Stomach (tissue), 9 donors: Measurements from ENCODE around the gene PPP1R9A. TPM values are rescaled to one million over a fixed set of nuclear protein-coding genes. Genes with fewer than 3 reads are reported as not detected.

Source experiments
- DNase-seq, 2 donors: peaks; one replicate each; pipeline versions ENCODE4 v3.0.0 to v3.0.0-alpha.2; 2013 to 2019
- H3K27ac ChIP-seq, 5 donors: fragments of 200-600 bp in 4 of 5; sonication (generic) in 4 of 5; one replicate each; pipeline ENCODE4 v1.5.1; 2013 to 2019; ENCODE audit warnings: mild to moderate bottlenecking in 1 of 5, moderate library complexity in 1 of 5
- H3K27me3 ChIP-seq, 3 donors: fragments of 200-600 bp; sonication (generic); one replicate each; pipeline ENCODE4 v1.5.1; 2017 to 2019; ENCODE audit warnings: mixed run types in 1 of 3
- H3K36me3 ChIP-seq, 4 donors: fragments of 200-600 bp; sonication (generic); 1 replicate in 3 of 4; 2 replicates in 1 of 4; pipeline ENCODE4 v1.5.1; 2016 to 2019
- H3K4me1 ChIP-seq, 4 donors: fragments of 200-600 bp; sonication (generic); one replicate each; pipeline ENCODE4 v1.5.1; 2016 to 2019
- H3K4me3 ChIP-seq, 4 donors: fragments of 200-600 bp; sonication (generic) in 3 of 4; one replicate each; pipeline ENCODE4 v1.5.1; 2016 to 2019; ENCODE audit warnings: mild to moderate bottlenecking in 1 of 4
- H3K9me3 ChIP-seq, 4 donors: fragments of 200-600 bp; sonication (generic); one replicate each; pipeline ENCODE4 v1.5.1; 2016 to 2019
- CTCF ChIP-seq, 7 experiments: fragments of 450-650 bp in 4 of 7; fragments of 200-600 bp in 3 of 7; sonication (generic) in 3 of 7; IDR thresholded peaks; one replicate each; pipeline ENCODE4 v1.5.1; 2016 to 2019; ENCODE audit warnings: antibody characterized with exemption in 7 of 7, control low read depth in 2 of 7, mild to moderate bottlenecking in 1 of 7
- EP300 ChIP-seq: sonication (generic); formaldehyde crosslinking; IDR thresholded peaks from one replicate; pipeline ENCODE4 v1.6.1; 2017; ENCODE audit warnings: antibody characterized with exemption
- POLR2A ChIP-seq, 4 donors: fragments of 450-650 bp; IDR thresholded peaks; one replicate each; pipeline ENCODE4 v1.6.1; 2016; ENCODE audit warnings: antibody characterized with exemption in 4 of 4, control low read depth in 2 of 4, mild to moderate bottlenecking in 1 of 4, moderate library complexity in 1 of 4
- POLR2AphosphoS5 ChIP-seq, 3 donors: sonication (generic); formaldehyde crosslinking; IDR thresholded peaks; one replicate each; pipeline ENCODE4 v1.6.1; 2016; ENCODE audit warnings: antibody characterized with exemption in 3 of 3
- WGBS, 5 donors: extraction: QIAGEN DNeasy Blood & Tissue Kit in 3 of 5; methylation state at CpG; one replicate each; pipeline versions ENCODE4 v1.1.5 to v1.1.7; 2013 to 2018; 5-methylcytosine and 5-hydroxymethylcytosine counted together
- intact Hi-C: fragments of 100-400 bp; cut with DNase I; formaldehyde crosslinking; loops from one replicate; pipeline ENCODE4 v1.15.1; 2023; ENCODE audit warnings: low total_unique reads
- polyA plus RNA-seq, 3 donors: library from polyadenylated mRNA; stranded (reverse); fragments of 200-250 nt; gene quantifications; one replicate each; pipeline ENCODE4 v1.2.3, GENCODE V29; 2013
- total RNA-seq, 5 donors: library from RNA; depleted of rRNA; stranded (reverse); fragments of >200 nt; gene quantifications; one replicate each; pipeline versions ENCODE4 v1.1.0 to v1.2.3, GENCODE V29; 2014 to 2016
- donor health status: healthy with polysubstance abuse.
- donor health status: Bipolar disorder and iron deficiency.
- donor health status: healthy.

The PPP1R9A gene
- total and polyA plus RNA-seq, 8 donors: 1.4 to 37.1 (median 12.5) TPM

- H3K36me3 ChIP-seq: no peaks in the 10 kb centered on the region
Measured at GRCh38 chr7:95056901-95057300, 149.5 kb downstream of the PPP1R9A start.

GRCh38 chr7:95059842-95060313 is 152.5 kb downstream of the PPP1R9A start:
- intact Hi-C loops: no loop called here
- TF ChIP-seq CTCF (IDR thresholded peaks at IDR 0.05) (no peak), POLR2AphosphoS5 (IDR thresholded peaks at IDR 0.05) (no peak), POLR2A (IDR thresholded peaks at IDR 0.05) (no peak), EP300 (no peak)
- peak in 1 of 2 donors; percentile 61 for DNase-seq
- no peaks in the 10 kb centered on the region for H3K36me3 ChIP-seq
- H3K4me3 ChIP-seq: no peak overlapping the region
- H3K4me1 ChIP-seq: no peaks in the 10 kb centered on the region
- no peaks in the 10 kb centered on the region for H3K9me3 ChIP-seq
- H3K27me3 ChIP-seq: no peaks in the 10 kb centered on the region
- WGBS, 5 donors: 79 to 92% (median 86%) methylated on average over 4 of the region's 4 CpGs
- H3K27ac ChIP-seq: no peak overlapping the region

More at GRCh38 chr7:95056901-95057300, 149.5 kb downstream of the PPP1R9A start:
- TF ChIP-seq EP300 (no peak), CTCF (IDR thresholded peaks at IDR 0.05) (no peak), POLR2AphosphoS5 (IDR thresholded peaks at IDR 0.05) (no peak), POLR2A (IDR thresholded peaks at IDR 0.05) (no peak)
- H3K4me3 ChIP-seq: no peak overlapping the region
- H3K9me3 ChIP-seq: no peaks in the 10 kb centered on the region
- no peak overlapping the region for H3K27ac ChIP-seq
- DNase-seq: no peak
- H3K27me3 ChIP-seq: no peaks in the 10 kb centered on the region
- H3K4me1 ChIP-seq: no peaks in the 10 kb centered on the region
- intact Hi-C loops: no loop called here

- no peaks in the 10 kb centered on the region for H3K4me1 ChIP-seq
- no peak for DNase-seq
- no peaks in the 10 kb centered on the region for H3K27me3 ChIP-seq
- TF ChIP-seq CTCF (IDR thresholded peaks at IDR 0.05): no peak
- no peaks in the 10 kb centered on the region for H3K36me3 ChIP-seq
- no peak overlapping the region for H3K27ac ChIP-seq
- intact Hi-C loops: no loop called here
- no peaks in the 10 kb centered on the region for H3K9me3 ChIP-seq
- H3K4me3 ChIP-seq: no peak overlapping the region
Measured at GRCh38 chr7:95062901-95063300, 155.5 kb downstream of the PPP1R9A start.

GRCh38 chr7:95066737-95067530 is 159.5 kb downstream of the PPP1R9A start:
- peaks cover 0 to 11% (median 6%) of the 10 kb centered on the region in 4 donors for H3K4me1 ChIP-seq
- intact Hi-C loops: no loop called here
- H3K9me3 ChIP-seq: no peaks in the 10 kb centered on the region
- no peaks in the 10 kb centered on the region for H3K27me3 ChIP-seq
- no peak overlapping the region for H3K4me3 ChIP-seq
- DNase-seq: peak in 1 of 2 donors; percentile 72
- H3K27ac ChIP-seq: no peak overlapping the region
- TF ChIP-seq POLR2AphosphoS5 (IDR thresholded peaks at IDR 0.05) (no peak), CTCF (IDR thresholded peaks at IDR 0.05) (no peak), POLR2A (IDR thresholded peaks at IDR 0.05) (no peak), EP300 (no peak)
- 80 to 84% (median 81%) methylated on average over 6 of the region's 6 CpGs for WGBS, 5 donors
- no peaks in the 10 kb centered on the region for H3K36me3 ChIP-seq
